Measurements from ENCODE around the gene ZNF398. TPM values are rescaled to one million over a fixed set of nuclear protein-coding genes. Genes with fewer than 3 reads are reported as not detected.
"Not testable (repeated sequence)": the region's sequence is repeated elsewhere in the genome, so short reads cannot be mapped to it uniquely, and the experiment has no call there.

The ZNF398 gene
- total RNA-seq, 3 donors from 2014 or later = 9.9 to 17.2 (median 10.9) TPM

DNA sequence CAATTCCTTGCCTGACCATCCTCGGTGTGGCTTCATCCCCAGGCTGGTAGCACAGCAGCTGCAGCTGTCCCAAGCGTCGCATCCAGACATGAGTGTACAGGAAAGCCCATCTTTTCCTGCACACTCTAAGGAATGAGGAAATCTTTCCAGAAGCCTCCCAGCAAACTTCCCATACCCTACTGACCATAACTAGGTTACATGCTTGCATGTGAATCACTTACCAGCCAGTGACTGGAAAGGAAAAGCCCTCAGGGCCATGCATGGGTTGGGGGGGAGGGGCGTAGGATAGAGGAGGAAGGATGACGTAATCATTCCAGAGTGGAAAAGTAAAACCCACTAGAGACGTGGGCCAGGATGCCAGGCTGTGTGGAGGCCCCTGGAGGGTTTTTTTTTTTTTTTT is 73.3 kb downstream of the ZNF398 start:
- intact Hi-C loops (cut with DNase I, micrococcal nuclease) = no loop called here
- Histone ChIP-seq H3K9me3 (no peaks in the 10 kb centered on the region), H3K4me3 (no peak overlapping the region), H3K4me1 (ENCODE audit: low read depth) (no peaks in the 10 kb centered on the region), H3K36me3 (ENCODE audit: low read depth) (no peaks in the 10 kb centered on the region)
- TF ChIP-seq, protein P1, sequence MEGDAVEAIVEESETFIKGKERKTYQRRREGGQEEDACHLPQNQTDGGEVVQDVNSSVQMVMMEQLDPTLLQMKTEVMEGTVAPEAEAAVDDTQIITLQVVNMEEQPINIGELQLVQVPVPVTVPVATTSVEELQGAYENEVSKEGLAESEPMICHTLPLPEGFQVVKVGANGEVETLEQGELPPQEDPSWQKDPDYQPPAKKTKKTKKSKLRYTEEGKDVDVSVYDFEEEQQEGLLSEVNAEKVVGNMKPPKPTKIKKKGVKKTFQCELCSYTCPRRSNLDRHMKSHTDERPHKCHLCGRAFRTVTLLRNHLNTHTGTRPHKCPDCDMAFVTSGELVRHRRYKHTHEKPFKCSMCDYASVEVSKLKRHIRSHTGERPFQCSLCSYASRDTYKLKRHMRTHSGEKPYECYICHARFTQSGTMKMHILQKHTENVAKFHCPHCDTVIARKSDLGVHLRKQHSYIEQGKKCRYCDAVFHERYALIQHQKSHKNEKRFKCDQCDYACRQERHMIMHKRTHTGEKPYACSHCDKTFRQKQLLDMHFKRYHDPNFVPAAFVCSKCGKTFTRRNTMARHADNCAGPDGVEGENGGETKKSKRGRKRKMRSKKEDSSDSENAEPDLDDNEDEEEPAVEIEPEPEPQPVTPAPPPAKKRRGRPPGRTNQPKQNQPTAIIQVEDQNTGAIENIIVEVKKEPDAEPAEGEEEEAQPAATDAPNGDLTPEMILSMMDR (IDR thresholded peaks at IDR 0.05) = no peak
- no peak for ATAC-seq
- no peak for DNase-seq

DNA sequence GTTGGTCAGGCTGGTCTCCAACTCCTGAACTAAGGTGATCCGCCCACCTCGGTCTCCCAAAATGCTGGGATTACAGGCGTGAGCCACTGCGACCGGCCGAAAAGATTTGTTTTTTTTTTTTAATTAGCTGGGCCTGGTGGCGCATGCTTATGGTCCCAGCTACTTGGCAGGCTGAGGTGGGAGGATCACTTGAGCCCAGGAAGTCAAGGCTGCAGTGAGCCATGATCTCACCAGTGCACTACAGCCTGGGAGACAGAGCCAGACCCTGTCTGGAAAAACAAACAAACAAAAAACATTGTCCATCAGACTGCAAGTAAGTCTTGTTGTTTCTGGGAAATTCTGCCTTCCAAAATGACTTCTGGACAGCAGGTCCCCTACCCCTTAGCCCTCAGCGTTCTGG is 75.9 kb downstream of the ZNF398 start:
- Histone ChIP-seq H3K9me3 (no peaks in the 10 kb centered on the region), H3K36me3 (ENCODE audit: low read depth) (no peaks in the 10 kb centered on the region), H3K4me1 (ENCODE audit: low read depth) (no peaks in the 10 kb centered on the region), H3K4me3 (no peak overlapping the region)
- ATAC-seq = no peak
- intact Hi-C loops (cut with DNase I, micrococcal nuclease) = no loop called here
- no peak for DNase-seq
- TF ChIP-seq, protein P1 (IDR thresholded peaks at IDR 0.05) = no peak

DNA sequence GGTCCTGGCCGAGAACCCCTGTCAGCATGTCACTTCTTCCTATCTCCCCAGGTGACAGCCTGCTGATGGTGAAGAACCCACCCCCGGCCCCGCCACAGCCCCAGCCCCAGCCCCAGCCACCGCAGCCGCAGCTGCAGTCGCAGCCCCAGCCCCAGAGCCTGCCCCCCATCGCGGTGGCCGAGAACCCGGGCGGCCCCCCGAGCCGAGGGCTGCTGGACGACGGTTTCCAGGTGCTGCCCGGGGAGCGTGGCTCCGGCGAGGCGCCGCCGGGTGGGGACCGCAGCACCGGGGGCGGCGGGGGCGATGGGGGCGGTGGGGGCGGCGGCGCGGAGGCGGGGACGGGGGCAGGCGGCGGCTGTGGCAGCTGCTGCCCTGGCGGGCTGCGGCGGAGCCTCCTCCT is 76.5 kb downstream of the ZNF398 start:
- DNase-seq = no peak
- TF ChIP-seq, protein P1 (IDR thresholded peaks at IDR 0.05) = no peak
- Histone ChIP-seq H3K36me3 (ENCODE audit: low read depth) (no peaks in the 10 kb centered on the region), H3K9me3 (no peaks in the 10 kb centered on the region), H3K4me3 (no peak overlapping the region), H3K4me1 (ENCODE audit: low read depth) (no peaks in the 10 kb centered on the region)
- intact Hi-C loops (cut with DNase I, micrococcal nuclease) = no loop called here
- ATAC-seq = no peak

DNA sequence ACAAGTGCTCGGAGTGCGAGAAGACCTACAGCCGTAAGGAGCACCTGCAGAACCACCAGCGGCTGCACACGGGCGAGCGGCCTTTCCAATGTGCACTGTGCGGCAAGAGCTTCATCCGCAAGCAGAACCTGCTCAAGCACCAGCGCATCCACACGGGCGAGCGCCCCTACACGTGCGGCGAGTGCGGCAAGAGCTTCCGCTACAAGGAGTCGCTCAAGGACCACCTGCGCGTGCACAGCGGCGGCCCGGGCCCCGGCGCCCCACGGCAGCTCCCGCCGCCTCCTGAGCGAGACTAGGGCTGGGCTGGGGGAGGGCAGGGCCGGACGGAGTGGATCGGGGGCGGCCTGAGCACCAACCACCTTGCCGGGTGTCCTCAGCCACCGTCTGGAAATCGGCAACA is 77.1 kb downstream of the ZNF398 start:
- TF ChIP-seq, protein P1 (IDR thresholded peaks at IDR 0.05) = no peak
- DNase-seq = no peak
- H3K36me3 ChIP-seq (ENCODE audit: low read depth) = no peaks in the 10 kb centered on the region
- no peaks in the 10 kb centered on the region for H3K4me1 ChIP-seq (ENCODE audit: low read depth)
- H3K4me3 ChIP-seq = no peak overlapping the region
- intact Hi-C loops (cut with DNase I, micrococcal nuclease) = no loop called here
- ATAC-seq = no peak
- H3K9me3 ChIP-seq = no peaks in the 10 kb centered on the region

DNA sequence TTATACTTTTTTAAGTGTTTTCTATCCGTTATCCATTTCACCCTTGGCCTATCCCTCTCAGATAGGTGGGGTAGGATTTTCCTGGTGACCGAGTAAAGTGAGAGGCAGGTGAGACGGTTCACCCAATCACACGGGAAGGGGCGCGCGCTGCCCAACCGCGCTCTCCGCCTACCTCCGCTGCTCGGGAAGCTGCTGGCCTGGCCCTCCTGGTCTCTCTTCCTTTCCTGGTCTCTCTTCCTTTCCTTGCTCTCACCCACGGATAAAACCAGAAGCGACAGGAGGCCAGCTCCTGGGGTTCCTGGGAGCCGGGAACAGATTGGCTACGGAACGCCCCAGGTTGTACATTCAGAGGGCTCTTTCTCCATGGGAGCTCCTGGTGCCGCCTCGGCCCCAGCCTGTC is 77.9 kb downstream of the ZNF398 start:
- intact Hi-C loops (cut with DNase I, micrococcal nuclease) = no loop called here
- Histone ChIP-seq H3K4me3 (no peak overlapping the region), H3K4me1 (ENCODE audit: low read depth) (no peaks in the 10 kb centered on the region), H3K36me3 (ENCODE audit: low read depth) (no peaks in the 10 kb centered on the region), H3K9me3 (no peaks in the 10 kb centered on the region)
- TF ChIP-seq, protein P1 (IDR thresholded peaks at IDR 0.05) = no peak
- DNase-seq = no peak
- no peak for ATAC-seq

DNA sequence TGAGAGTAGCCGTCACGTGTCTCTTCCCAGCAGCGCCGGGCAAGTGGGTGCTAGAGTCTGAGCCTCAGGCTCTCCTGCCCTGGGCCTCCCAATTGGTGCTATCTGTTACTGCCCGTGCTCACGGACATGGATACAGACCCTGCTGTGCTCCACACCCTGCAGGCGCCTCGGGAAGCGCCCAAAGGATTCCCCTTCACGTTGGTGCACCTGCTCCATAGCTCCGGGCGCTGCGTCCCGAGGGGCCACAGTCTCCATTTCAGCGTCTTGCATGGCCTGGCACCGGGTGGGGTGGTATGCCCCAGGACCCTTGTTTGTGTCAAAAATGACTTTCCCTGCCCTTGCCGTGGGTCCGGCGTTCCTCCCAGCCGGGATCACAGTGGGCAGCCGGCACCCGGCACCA is 78.4 kb downstream of the ZNF398 start:
- no peak for DNase-seq
- H3K4me3 ChIP-seq = no peak overlapping the region
- no peaks in the 10 kb centered on the region for H3K4me1 ChIP-seq (ENCODE audit: low read depth)
- intact Hi-C loops (cut with DNase I, micrococcal nuclease) = no loop called here
- no peaks in the 10 kb centered on the region for H3K9me3 ChIP-seq
- H3K36me3 ChIP-seq (ENCODE audit: low read depth) = no peaks in the 10 kb centered on the region
- TF ChIP-seq, protein P1 (IDR thresholded peaks at IDR 0.05) = no peak
- ATAC-seq = no peak

DNA sequence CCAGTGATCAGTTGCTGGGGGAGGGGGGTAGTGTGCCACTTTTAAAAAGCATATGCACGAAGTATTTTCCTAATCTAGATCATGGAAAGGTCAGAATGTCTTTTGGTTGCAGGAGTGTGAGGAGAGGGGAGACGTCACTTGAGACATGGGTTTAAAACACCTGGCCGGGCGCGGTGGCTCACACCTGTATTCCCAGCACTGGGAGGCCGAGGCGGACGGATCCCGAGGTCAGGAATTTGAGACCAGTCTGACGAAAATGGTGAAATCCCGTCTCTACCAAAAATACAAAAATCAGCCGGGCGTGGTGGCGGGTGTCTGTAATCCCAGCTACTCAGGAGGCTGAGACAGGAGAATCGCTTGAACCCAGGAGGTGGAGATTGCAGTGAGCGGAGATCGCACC is 79.1 kb downstream of the ZNF398 start:
- H3K4me3 ChIP-seq; DNase-seq; H3K9me3 ChIP-seq; H3K36me3 ChIP-seq (ENCODE audit: low read depth); ATAC-seq; H3K4me1 ChIP-seq (ENCODE audit: low read depth); intact Hi-C loops (cut with DNase I, micrococcal nuclease): not testable (repeated sequence)

Data from mucosa of descending colon (tissue), 3 donors.